CD4-positive, alpha-beta T cell treated with Interleukin-6 for 4 hours (primary cell): ENCODE measurements around the gene NTNG1.
"Not testable (repeated sequence)": the region's sequence is repeated elsewhere in the genome, so short reads cannot be mapped to it uniquely, and the experiment has no call there.

Experiments used
- DNase-seq: peaks from one replicate; pipeline ENCODE4 v3.0.0-alpha.2; 2020; ENCODE audit warnings: mixed read lengths

NTNG1 gene

GRCh38 chr1:107202007-107202406 is 61.2 kb downstream of the NTNG1 start:
- DNase-seq: no peak

DNA sequence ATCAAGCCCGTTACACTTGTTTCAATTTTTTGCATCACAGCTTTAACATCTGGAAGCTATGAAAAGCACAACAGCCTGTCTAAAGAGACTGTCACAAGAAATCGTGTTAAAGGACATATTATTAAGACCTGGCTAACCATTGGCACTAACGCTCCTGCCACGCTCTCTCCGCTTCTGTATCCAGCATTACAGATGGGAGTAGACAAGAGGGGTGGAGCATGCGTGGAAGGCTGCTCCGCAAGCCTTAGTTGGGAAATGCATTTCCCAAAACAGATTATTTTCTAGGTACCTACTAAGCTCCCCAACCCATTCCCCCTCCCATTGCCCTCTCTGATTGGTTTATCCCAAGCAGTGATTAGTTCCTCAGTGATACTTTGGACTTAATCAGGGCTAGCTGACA is 72.4 kb downstream of the NTNG1 start:
- DNase-seq: no peak

DNA sequence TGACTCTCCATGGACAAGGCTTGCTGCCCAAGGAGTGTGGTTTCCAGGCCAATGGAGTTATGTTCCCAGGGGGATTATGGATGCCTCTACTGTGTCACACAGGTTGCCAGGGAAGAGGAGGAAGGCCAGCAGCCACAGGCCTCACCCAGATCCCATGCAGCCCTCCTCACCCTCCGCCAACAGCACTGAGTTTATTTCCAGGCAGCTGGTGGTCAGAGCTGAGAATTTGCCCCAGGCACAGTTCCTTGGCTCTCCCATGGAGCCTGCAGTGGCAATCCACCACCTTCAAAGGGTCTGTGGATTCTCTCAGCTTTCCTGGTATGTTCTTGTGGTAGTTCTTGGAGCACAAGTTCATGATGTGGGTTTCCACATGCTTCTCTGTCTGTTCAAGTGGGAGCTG is 79.2 kb downstream of the NTNG1 start:
- no peak for DNase-seq

DNA sequence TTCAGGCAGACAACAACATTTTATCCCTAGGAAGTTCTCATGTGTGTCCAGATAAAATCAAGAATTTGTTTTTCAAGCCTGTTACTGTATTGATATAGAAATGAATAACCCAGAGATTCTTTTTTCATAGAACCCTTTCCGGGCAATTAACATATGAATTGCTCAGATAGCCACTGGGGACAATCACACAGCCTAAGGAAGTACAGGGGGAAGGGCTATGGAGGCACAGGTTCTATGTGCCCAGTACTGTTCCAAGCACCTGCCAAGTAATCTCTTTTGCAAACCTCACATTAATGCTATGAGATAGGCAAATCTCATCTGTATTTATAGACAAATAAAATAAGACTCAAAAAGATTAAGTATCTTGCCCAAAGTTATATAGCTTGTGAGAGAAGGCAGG is 84.9 kb downstream of the NTNG1 start:
- no peak for DNase-seq

GRCh38 chr1:107228704-107229371 is 88.0 kb downstream of the NTNG1 start:
- no peak for DNase-seq

DNA sequence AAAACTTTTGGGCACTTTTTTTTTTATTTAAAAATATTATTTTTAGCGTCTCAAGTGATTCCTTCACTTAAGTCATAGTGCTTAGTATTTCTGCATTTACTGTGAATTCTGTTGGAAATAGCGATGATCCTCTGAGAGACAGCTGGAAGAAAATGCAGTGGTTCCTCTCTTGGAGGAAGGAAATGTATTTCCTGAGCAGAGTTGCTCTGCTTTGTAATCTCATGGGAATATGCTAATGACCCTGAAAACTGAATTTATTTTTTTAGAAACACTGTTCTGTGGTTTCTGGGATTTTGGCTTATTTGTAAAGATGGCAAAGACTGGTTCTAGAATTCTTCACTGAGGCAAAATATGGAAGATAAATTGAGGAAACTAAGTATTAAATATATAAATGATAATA is 88.9 kb downstream of the NTNG1 start:
- DNase-seq: no peak

GRCh38 chr1:107230121-107230520 is 89.3 kb downstream of the NTNG1 start:
- no peak for DNase-seq

DNA sequence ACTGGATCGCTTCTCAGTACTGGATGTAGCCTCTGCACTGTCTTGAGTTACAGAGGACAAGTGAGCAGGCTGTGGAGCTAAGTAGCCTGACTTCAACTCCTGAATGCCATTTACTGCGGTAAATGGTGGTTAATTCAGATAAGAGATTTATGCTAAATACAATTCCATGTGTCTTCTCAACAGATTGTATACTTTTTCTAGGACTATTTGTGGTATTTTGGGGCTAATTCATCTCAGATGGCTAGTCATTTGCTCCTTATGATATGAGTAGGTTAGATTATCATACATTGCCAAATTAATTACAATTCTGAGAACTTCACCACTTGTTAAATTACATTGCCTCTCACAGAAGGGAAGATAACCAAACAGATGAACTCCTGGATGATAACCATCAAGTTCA is 90.5 kb downstream of the NTNG1 start:
- no peak for DNase-seq

GRCh38 chr1:107232426-107232825 is 91.6 kb downstream of the NTNG1 start:
- DNase-seq: no peak

DNA sequence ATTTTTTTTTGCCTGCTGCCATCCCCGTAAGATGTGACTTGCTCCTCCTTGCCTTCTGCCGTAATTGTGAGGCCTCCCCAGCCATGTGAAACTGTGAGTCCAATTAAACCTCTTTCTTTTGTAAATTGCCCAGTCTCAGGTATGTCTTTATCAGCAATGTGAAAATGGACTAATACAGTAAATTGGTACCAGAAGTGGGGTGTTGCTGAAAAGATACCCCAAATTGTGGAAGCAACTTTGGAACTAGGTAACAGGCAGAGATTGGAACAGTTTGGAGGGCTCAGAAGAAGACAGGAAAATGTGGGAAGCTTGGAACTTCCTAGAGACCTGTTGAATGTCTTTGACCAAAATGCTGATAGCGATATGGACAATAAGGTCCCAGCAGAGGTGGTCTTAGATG is 95.9 kb downstream of the NTNG1 start:
- DNase-seq: not testable (repeated sequence)

GRCh38 chr1:107243461-107243860 is 102.6 kb downstream of the NTNG1 start:
- no peak for DNase-seq

DNA sequence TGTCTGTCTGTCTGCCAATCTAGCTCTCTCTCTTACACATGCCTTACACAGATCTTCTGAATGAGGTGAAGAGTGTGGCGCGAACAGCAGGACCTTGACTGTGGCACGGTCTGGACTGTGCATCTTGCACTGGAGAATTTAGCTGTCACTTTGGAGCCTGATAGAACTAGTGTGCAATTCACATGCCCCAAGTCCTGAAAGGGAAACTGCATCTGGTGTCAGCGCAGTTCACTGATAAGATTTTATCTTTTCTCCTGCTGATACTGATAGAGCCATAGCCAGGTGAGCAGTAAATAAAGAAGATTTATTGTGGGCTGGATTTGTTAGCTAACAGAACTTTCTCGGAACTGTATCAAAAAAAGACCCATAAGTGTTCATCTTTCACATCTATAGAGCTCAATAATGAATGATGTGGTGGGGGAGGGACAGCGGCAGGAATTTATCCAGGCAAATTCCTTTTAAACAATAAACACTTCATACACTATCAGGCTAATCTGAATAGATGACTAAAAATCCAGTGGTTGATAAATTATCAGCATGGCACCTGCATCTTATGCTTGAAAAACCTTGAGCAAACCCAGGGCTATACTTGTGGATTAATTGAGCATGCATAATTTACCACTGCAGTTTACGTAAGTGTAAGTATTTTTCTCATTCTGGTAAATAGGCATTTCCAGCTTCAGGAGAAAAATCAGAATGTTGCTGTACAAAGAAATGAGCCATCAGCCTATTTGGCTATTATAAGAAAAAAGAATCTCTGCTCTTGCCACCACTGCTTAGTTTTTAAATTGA is 104.1 kb downstream of the NTNG1 start:
- no peak for DNase-seq

GRCh38 chr1:107246775-107247345 is 106.0 kb downstream of the NTNG1 start:
- DNase-seq: no peak

- DNase-seq: no peak
Observed at GRCh38 chr1:107247679-107248078, 106.8 kb downstream of the NTNG1 start.

DNA sequence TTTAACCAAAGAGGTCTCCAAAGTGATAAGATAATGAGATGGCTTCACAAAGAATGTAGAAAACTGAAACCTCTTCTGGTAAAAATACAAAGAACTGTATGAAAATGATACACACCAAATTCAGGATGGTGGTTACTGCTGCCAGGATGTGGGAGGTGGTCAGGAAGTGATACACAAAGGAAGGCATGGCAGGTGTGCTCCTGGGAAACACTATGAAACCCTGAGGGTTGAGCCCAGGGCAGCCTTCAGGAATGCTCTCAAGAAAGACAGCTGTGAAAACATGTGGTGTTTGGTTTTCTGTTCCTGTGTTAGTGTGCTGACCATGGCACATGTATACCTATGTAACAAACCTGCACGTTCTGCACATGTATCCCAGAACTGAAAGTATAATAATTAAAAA is 109.3 kb downstream of the NTNG1 start:
- DNase-seq: no peak

- DNase-seq: no peak
Observed at GRCh38 chr1:107251083-107251482, 110.2 kb downstream of the NTNG1 start.

- DNase-seq: no peak
Observed at GRCh38 chr1:107251839-107252238, 111.0 kb downstream of the NTNG1 start.

GRCh38 chr1:107252271-107252670 is 111.4 kb downstream of the NTNG1 start:
- DNase-seq: no peak

- DNase-seq: no peak
Observed at GRCh38 chr1:107254306-107254705, 113.5 kb downstream of the NTNG1 start.

DNA sequence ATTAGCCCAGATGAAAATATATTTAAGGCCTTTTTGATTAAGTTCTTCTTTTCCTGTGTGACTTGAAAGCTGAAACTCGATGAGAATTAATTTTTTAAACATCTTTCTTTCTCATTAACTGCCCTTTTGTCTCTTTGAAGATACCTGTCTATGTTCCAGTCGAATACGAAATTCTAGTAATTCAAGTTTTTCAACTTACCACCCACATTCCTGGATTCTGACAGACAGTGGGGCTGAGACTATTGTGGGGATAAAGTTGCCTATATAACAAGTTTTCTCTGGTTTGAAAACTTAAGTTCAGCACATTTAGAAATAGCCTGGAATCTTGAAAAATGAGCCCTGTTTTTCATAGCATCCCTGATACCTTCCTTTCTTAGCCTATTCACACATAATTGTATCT is 114.6 kb downstream of the NTNG1 start:
- no peak for DNase-seq

- DNase-seq: no peak
Observed at GRCh38 chr1:107262467-107263286, 121.8 kb downstream of the NTNG1 start.

DNA sequence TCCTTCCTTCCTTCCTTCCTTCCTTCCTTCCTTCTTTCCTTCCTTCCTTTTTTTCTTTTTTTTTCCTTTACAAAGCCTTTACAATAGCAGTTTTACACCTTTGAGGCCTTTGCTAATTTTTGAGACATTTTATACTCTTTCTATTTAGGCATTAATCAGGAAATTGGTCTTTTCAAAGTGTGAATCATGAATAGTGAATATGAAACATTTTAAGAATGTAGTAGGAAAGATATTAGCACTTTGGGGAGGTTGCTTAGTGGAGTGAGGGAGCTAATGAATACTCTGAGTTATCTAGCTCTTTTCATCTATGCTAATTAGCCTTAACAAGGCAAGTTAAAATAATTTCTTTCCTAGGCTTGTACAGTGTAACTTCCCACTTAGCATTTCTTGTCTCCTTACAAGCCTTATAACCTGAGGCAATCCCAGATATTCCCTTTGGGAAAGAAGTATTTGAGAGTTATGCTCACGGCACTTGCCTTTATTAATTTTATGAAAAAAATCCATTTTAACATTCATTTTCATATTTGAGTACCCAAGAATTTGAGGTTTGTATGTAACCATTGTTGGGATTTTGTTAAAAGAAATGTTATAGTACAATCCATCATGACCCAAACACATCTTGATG is 122.6 kb downstream of the NTNG1 start:
- no peak for DNase-seq

DNA sequence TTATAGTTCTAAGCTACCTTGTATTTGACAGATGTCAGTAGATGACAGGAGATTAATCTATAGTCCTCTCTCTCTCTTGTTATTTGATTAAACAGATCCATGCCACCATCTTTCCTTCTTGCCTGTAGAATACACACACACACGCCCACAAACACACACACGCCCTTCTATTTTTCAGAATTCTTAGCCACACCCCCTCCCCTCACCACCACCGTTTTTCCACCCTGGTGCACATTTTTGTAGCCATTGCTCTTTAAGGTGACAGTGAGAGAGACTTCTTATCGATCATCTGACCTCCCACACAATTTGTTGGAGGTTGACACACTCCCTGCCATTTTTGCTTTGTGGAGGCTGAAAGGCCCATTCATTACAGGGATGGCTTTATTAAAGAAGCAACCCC is 123.2 kb downstream of the NTNG1 start:
- no peak for DNase-seq
